CD4-positive, alpha-beta T cell treated with Interleukin-6 at 100 ng/mL for 8 hours (primary cell): ENCODE results near the gene NABP2.
"Not testable (repeated sequence)": the region's sequence is repeated elsewhere in the genome, so short reads cannot be mapped to it uniquely, and the experiment has no call there.

ENCODE experiments used
- DNase-seq: peaks from one replicate; pipeline ENCODE4 v3.0.0-alpha.2; 2020; ENCODE audit warnings: mixed read lengths, low spot score

NABP2 gene

GRCh38 chr12:56244494-56244893 lies 20.4 kb downstream of the NABP2 start:
- no peak for DNase-seq

GRCh38 chr12:56247923-56248322 lies 23.8 kb downstream of the NABP2 start:
- DNase-seq, result no peak

GRCh38 chr12:56248711-56249110 lies 24.6 kb downstream of the NABP2 start:
- no peak for DNase-seq

- DNase-seq, result no peak
These were observed 28.5 kb downstream of the NABP2 start for GRCh38 chr12:56252649-56253048.

- DNase-seq, result no peak
These were observed 28.9 kb downstream of the NABP2 start for GRCh38 chr12:56253091-56253490.

GRCh38 chr12:56255671-56256070 lies 31.5 kb downstream of the NABP2 start:
- DNase-seq, result no peak

- DNase-seq, result no peak
These were observed 32.3 kb downstream of the NABP2 start for GRCh38 chr12:56256326-56256960.

GRCh38 chr12:56257071-56257470 lies 32.9 kb downstream of the NABP2 start:
- DNase-seq, result no peak

GRCh38 chr12:56257491-56258067 lies 33.4 kb downstream of the NABP2 start:
- no peak for DNase-seq

- DNase-seq, result peak; percentile 69
These were observed 34.1 kb downstream of the NABP2 start, which contains the start of gene ANKRD52 for GRCh38 chr12:56258068-56258819. Gene ANKRD52 (minus strand): TSS chr12:56258384. CDS start chr12:56258269, 115 bp downstream.

- no peak for DNase-seq
These were observed 34.7 kb downstream of the NABP2 start for GRCh38 chr12:56258820-56259183.

- no peak for DNase-seq
These were observed 36.2 kb downstream of the NABP2 start for GRCh38 chr12:56260380-56260779.

- no peak for DNase-seq
These were observed 36.8 kb downstream of the NABP2 start for GRCh38 chr12:56260921-56261320.

GRCh38 chr12:56261503-56262232 lies 37.5 kb downstream of the NABP2 start:
- no peak for DNase-seq

GRCh38 chr12:56262955-56263354 lies 38.8 kb downstream of the NABP2 start:
- DNase-seq, result not testable (repeated sequence)

- not testable (repeated sequence) for DNase-seq
These were observed 42.0 kb downstream of the NABP2 start for GRCh38 chr12:56266068-56266692.

- peak; percentile 88 for DNase-seq
These were observed 42.7 kb downstream of the NABP2 start, which contains the start of gene COQ10A for GRCh38 chr12:56266693-56267442. Gene COQ10A (plus strand): TSS chr12:56266942. CDS start chr12:56267119, 177 bp downstream.

GRCh38 chr12:56267443-56268071 lies 43.4 kb downstream of the NABP2 start:
- no peak for DNase-seq

- no peak for DNase-seq
These were observed 46.9 kb downstream of the NABP2 start for GRCh38 chr12:56271031-56271430.

GRCh38 chr12:56272468-56272867 lies 48.3 kb downstream of the NABP2 start:
- not testable (repeated sequence) for DNase-seq

- no peak for DNase-seq
These were observed 50.2 kb downstream of the NABP2 start for GRCh38 chr12:56274299-56274698.
